H1 (cell line): ENCODE measurements around the gene DPYD. TPM values are rescaled to one million over a fixed set of nuclear protein-coding genes. Genes with fewer than 3 reads are reported as not detected.

Source experiments
- SP1 ChIP-seq: IDR thresholded peaks from 2 replicates; pipeline ENCODE4 v1.6.1; 2011; ENCODE audit warnings: low read depth, low read length
- SP2 ChIP-seq: IDR thresholded peaks from 2 replicates; pipeline ENCODE4 v1.6.1; 2012; ENCODE audit warnings: mild to moderate bottlenecking, low read length, inconsistent platforms
- polyA plus RNA-seq, 7 experiments: library from polyadenylated mRNA; depleted of rRNA in 3 of 7; stranded (reverse) in 5 of 7; unstranded in 2 of 7; fragments of >200 nt in 5 of 7; fragments of 200-250 nt in 2 of 7; gene quantifications; 1 replicate in 5 of 7; 2 replicates in 1 of 7; 4 replicates in 1 of 7; pipeline versions ENCODE4 v1.2.1 to v1.2.3, GENCODE V29; 2011 to 2013; ENCODE audit warnings: missing spikeins in 2 of 7, mixed read lengths in 2 of 7
- total RNA-seq: library from RNA; stranded (reverse); fragmentation: NEBNext Ultra II Directional; extraction: Animal tissue kit (Norgen Biotek cat#: 25700); gene quantifications from 2 replicates; pipeline ENCODE4 v1.2.1, GENCODE V29; 2021
- TF ChIP-seq, protein P1 (sequence below): fragments of 300-600 bp; sonication (generic); IDR thresholded peaks from 2 replicates; pipeline ENCODE4 v1.7.1; 2012; ENCODE audit warnings: low read length, moderate library complexity, mild to moderate bottlenecking, inconsistent platforms; ENCODE audit not compliant: insufficient replicate concordance

DPYD gene
- total and polyA plus RNA-seq, 2 of the 8 experiments (the other 6 are each of a cell fraction or from before 2014, with no cell fraction given) = 0.29 to 0.73 TPM

DNA sequence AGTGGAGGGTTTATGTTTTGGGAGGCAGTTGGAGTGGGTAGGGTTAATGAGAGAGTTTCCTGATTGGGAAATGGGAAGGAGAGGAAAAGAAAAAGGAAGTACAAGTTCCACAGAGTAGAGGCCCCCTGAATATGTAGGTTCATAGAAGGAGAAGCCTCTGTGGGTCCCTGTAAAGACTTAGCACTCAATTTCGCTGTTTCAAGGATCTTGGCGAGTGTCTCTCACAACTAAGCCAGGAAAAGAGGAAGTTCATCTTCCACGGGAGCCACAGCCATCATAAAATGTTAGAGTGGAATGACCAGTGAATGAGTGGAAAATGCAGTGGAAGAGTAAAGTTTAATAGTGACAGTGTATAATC, 17.4 kb upstream of the DPYD start (continued):
- TF ChIP-seq, protein P1, sequence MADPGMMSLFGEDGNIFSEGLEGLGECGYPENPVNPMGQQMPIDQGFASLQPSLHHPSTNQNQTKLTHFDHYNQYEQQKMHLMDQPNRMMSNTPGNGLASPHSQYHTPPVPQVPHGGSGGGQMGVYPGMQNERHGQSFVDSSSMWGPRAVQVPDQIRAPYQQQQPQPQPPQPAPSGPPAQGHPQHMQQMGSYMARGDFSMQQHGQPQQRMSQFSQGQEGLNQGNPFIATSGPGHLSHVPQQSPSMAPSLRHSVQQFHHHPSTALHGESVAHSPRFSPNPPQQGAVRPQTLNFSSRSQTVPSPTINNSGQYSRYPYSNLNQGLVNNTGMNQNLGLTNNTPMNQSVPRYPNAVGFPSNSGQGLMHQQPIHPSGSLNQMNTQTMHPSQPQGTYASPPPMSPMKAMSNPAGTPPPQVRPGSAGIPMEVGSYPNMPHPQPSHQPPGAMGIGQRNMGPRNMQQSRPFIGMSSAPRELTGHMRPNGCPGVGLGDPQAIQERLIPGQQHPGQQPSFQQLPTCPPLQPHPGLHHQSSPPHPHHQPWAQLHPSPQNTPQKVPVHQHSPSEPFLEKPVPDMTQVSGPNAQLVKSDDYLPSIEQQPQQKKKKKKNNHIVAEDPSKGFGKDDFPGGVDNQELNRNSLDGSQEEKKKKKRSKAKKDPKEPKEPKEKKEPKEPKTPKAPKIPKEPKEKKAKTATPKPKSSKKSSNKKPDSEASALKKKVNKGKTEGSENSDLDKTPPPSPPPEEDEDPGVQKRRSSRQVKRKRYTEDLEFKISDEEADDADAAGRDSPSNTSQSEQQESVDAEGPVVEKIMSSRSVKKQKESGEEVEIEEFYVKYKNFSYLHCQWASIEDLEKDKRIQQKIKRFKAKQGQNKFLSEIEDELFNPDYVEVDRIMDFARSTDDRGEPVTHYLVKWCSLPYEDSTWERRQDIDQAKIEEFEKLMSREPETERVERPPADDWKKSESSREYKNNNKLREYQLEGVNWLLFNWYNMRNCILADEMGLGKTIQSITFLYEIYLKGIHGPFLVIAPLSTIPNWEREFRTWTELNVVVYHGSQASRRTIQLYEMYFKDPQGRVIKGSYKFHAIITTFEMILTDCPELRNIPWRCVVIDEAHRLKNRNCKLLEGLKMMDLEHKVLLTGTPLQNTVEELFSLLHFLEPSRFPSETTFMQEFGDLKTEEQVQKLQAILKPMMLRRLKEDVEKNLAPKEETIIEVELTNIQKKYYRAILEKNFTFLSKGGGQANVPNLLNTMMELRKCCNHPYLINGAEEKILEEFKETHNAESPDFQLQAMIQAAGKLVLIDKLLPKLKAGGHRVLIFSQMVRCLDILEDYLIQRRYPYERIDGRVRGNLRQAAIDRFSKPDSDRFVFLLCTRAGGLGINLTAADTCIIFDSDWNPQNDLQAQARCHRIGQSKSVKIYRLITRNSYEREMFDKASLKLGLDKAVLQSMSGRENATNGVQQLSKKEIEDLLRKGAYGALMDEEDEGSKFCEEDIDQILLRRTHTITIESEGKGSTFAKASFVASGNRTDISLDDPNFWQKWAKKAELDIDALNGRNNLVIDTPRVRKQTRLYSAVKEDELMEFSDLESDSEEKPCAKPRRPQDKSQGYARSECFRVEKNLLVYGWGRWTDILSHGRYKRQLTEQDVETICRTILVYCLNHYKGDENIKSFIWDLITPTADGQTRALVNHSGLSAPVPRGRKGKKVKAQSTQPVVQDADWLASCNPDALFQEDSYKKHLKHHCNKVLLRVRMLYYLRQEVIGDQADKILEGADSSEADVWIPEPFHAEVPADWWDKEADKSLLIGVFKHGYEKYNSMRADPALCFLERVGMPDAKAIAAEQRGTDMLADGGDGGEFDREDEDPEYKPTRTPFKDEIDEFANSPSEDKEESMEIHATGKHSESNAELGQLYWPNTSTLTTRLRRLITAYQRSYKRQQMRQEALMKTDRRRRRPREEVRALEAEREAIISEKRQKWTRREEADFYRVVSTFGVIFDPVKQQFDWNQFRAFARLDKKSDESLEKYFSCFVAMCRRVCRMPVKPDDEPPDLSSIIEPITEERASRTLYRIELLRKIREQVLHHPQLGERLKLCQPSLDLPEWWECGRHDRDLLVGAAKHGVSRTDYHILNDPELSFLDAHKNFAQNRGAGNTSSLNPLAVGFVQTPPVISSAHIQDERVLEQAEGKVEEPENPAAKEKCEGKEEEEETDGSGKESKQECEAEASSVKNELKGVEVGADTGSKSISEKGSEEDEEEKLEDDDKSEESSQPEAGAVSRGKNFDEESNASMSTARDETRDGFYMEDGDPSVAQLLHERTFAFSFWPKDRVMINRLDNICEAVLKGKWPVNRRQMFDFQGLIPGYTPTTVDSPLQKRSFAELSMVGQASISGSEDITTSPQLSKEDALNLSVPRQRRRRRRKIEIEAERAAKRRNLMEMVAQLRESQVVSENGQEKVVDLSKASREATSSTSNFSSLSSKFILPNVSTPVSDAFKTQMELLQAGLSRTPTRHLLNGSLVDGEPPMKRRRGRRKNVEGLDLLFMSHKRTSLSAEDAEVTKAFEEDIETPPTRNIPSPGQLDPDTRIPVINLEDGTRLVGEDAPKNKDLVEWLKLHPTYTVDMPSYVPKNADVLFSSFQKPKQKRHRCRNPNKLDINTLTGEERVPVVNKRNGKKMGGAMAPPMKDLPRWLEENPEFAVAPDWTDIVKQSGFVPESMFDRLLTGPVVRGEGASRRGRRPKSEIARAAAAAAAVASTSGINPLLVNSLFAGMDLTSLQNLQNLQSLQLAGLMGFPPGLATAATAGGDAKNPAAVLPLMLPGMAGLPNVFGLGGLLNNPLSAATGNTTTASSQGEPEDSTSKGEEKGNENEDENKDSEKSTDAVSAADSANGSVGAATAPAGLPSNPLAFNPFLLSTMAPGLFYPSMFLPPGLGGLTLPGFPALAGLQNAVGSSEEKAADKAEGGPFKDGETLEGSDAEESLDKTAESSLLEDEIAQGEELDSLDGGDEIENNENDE = no peak
- TF ChIP-seq SP2 (no peak), SP1 (no peak)
